Motor neuron (in vitro differentiated cells): ENCODE data around the gene FOLR2. TPM values are rescaled to one million over a fixed set of nuclear protein-coding genes. Genes with fewer than 3 reads are reported as not detected.
"Not testable (repeated sequence)": the region's sequence is repeated elsewhere in the genome, so short reads cannot be mapped to it uniquely, and the experiment has no call there.

Source experiments
- ATAC-seq, 8 experiments: fragments of 200-7000 bp; cut with Tn5 transposase; replicated peaks in 6 of 8; 2 replicates each; pipeline ENCODE4 v1.8.0; 2021; ENCODE audit warnings: mild to moderate bottlenecking in 8 of 8, moderate library complexity in 8 of 8
- H3K27ac ChIP-seq, 2 donors: fragments of 250-450 bp; sonication (Bioruptor Pico); 2 replicates each; pipeline ENCODE4 v1.9.0; 2021; ENCODE audit warnings: antibody characterized with exemption in 2 of 2, mild to moderate bottlenecking in 2 of 2, moderate library complexity in 1 of 2
- H3K4me1 ChIP-seq, 2 donors: fragments of 250-450 bp; sonication (Bioruptor Pico); replicated peaks in 1 of 2; 2 replicates each; pipeline ENCODE4 v1.6.1; 2021; ENCODE audit warnings: antibody characterized with exemption in 2 of 2, mild to moderate bottlenecking in 2 of 2, moderate library complexity in 1 of 2
- H3K4me3 ChIP-seq, 5 donors: fragments of 250-450 bp; sonication (Bioruptor Pico); 2 replicates each; pipeline ENCODE4 v1.9.0; 2021; ENCODE audit warnings: antibody characterized with exemption in 5 of 5, mild to moderate bottlenecking in 5 of 5, moderate library complexity in 4 of 5
- WGBS, 10 experiments: fragments of 450-650 bp; shearing (Covaris generic); methylation state at CpG; one replicate each; pipeline ENCODE4 v1.0.0; 2022; 5-methylcytosine and 5-hydroxymethylcytosine counted together
- in situ Hi-C, 9 experiments: fragments of 400-800 bp; cut with MboI; loops; one replicate each; pipeline ENCODE4 v1.15.0; 2021; ENCODE audit warnings: low sequenced_read_pairs in 9 of 9, low pct_unique_long_range_greater_than_20kb in 2 of 9; ENCODE audit not compliant: unreplicated experiment in 9 of 9
- total RNA-seq, 8 experiments: library from RNA; unstranded; fragments of 300-600 nt; gene quantifications; 2 replicates each; pipeline versions ENCODE4 v1.2.3 to v1.2.4, GENCODE V29; 2022

Gene FOLR2
- under 1 TPM in 1 of 8 experiments, not detected in 7; 0.24 TPM for total RNA-seq

- no peak for ATAC-seq
- in situ Hi-C loops: no loop called here
- 50 to 91% (median 85%) methylated on average over 1 to 6 of the region's 6 CpGs; no CpG with 5 or more reads in 3 of the 10 experiments for WGBS, 10 experiments
Measured at GRCh38 chr11:72216638-72217037, at the start of gene FOLR2. Gene FOLR2, plus strand, starts transcription at chr11:72216794. Its CDS starts 1,791 bp downstream, at chr11:72218585.

GRCh38 chr11:72169046-72169555, 47.5 kb upstream of the FOLR2 start:
- ATAC-seq, H3K4me3 ChIP-seq, in situ Hi-C loops, H3K4me1 ChIP-seq, H3K27ac ChIP-seq: not testable (repeated sequence)
- 89 to 96% (median 92%) methylated on average over 3 to 4 of the region's 5 CpGs; no CpG with 5 or more reads in 6 of the 10 experiments for WGBS, 10 experiments

More at GRCh38 chr11:72216638-72217037, at the start of gene FOLR2:
- no peak within 1 kb of the TSS for H3K4me3 ChIP-seq
- H3K4me1 ChIP-seq: no peaks in the 10 kb centered on the region
- H3K27ac ChIP-seq: no peak within 1 kb of the TSS

GRCh38 chr11:72169754-72170153, 46.8 kb upstream of the FOLR2 start:
- 90% methylated on average over 2 of the region's 3 CpGs; no CpG with 5 or more reads in 9 of the 10 experiments for WGBS, 10 experiments
- H3K4me3 ChIP-seq, H3K4me1 ChIP-seq, H3K27ac ChIP-seq, ATAC-seq, in situ Hi-C loops: not testable (repeated sequence)

GRCh38 chr11:72172043-72172442, 44.6 kb upstream of the FOLR2 start:
- H3K4me3 ChIP-seq, in situ Hi-C loops, H3K27ac ChIP-seq, H3K4me1 ChIP-seq: not testable (repeated sequence)
- WGBS, 10 experiments: 0% methylated on average over 1 of the region's 4 CpGs; no CpG with 5 or more reads in 9 of the 10 experiments
- peak in 3 of 8 experiments; percentile 94 to 95 (median 95) for ATAC-seq

GRCh38 chr11:72173291-72173690, 43.3 kb upstream of the FOLR2 start:
- in situ Hi-C loops: no loop called here
- 50 to 80% (median 75%) methylated on average over 1 to 2 of the region's 3 CpGs; no CpG with 5 or more reads in 5 of the 10 experiments for WGBS, 10 experiments
- Histone ChIP-seq H3K27ac (no peak overlapping the region), H3K4me1 (no peaks in the 10 kb centered on the region), H3K4me3 (no peak overlapping the region)
- no peak for ATAC-seq

GRCh38 chr11:72174302-72175070, 42.1 kb upstream of the FOLR2 start:
- WGBS, 10 experiments: 33 to 100% (median 77%) methylated on average over 1 to 7 of the region's 8 CpGs; no CpG with 5 or more reads in 3 of the 10 experiments
- Histone ChIP-seq H3K27ac (no peak overlapping the region), H3K4me1 (no peaks in the 10 kb centered on the region), H3K4me3 (no peak overlapping the region)
- ATAC-seq: no peak
- in situ Hi-C loops: no loop called here

- WGBS, 10 experiments: 60 to 100% (median 100%) methylated on average over 1 to 5 of the region's 6 CpGs; no CpG with 5 or more reads in 5 of the 10 experiments
- H3K4me1 ChIP-seq: no peaks in the 10 kb centered on the region
- in situ Hi-C loops: no loop called here
- H3K27ac ChIP-seq: no peak overlapping the region
- H3K4me3 ChIP-seq: no peak overlapping the region
- ATAC-seq: peak in 2 of 8 experiments; percentile 18 to 44
Measured at GRCh38 chr11:72177656-72178055, 38.9 kb upstream of the FOLR2 start.

GRCh38 chr11:72179049-72179803, 37.4 kb upstream of the FOLR2 start:
- WGBS, 10 experiments: 60 to 100% (median 84%) methylated on average over 1 to 4 of the region's 7 CpGs; no CpG with 5 or more reads in 2 of the 10 experiments
- no peak overlapping the region for H3K27ac ChIP-seq
- no peaks in the 10 kb centered on the region for H3K4me1 ChIP-seq
- ATAC-seq: no peak
- in situ Hi-C loops: no loop called here
- no peak overlapping the region for H3K4me3 ChIP-seq

- ATAC-seq: no peak
- Histone ChIP-seq H3K27ac (no peak overlapping the region), H3K4me1 (no peaks in the 10 kb centered on the region), H3K4me3 (no peak overlapping the region)
- 25 to 60% (median 50%) methylated on average over 1 to 4 of the region's 4 CpGs; no CpG with 5 or more reads in 3 of the 10 experiments for WGBS, 10 experiments
- in situ Hi-C loops: no loop called here
Measured at GRCh38 chr11:72179804-72180396, 36.7 kb upstream of the FOLR2 start.

- H3K4me3 ChIP-seq, H3K27ac ChIP-seq, in situ Hi-C loops, H3K4me1 ChIP-seq: not testable (repeated sequence)
- peak in 1 of 8 experiments; percentile 8 for ATAC-seq
- WGBS, 10 experiments: 40 to 90% (median 81%) methylated on average over 1 to 4 of the region's 7 CpGs; no CpG with 5 or more reads in 7 of the 10 experiments
Measured at GRCh38 chr11:72180892-72181552, 35.6 kb upstream of the FOLR2 start.

- H3K27ac ChIP-seq, H3K4me3 ChIP-seq, in situ Hi-C loops, H3K4me1 ChIP-seq: not testable (repeated sequence)
- 86% methylated on average over 1 of the region's 3 CpGs; no CpG with 5 or more reads in 9 of the 10 experiments for WGBS, 10 experiments
- peak in 3 of 8 experiments; percentile 47 to 55 (median 51) for ATAC-seq
Measured at GRCh38 chr11:72181553-72181958, 35.0 kb upstream of the FOLR2 start.

- 60 to 100% (median 86%) methylated on average over 1 of the region's 1 CpG; no CpG with 5 or more reads in 5 of the 10 experiments for WGBS, 10 experiments
Measured at GRCh38 chr11:72188267-72188666, 28.3 kb upstream of the FOLR2 start.

More at GRCh38 chr11:72188267-72188666, 28.3 kb upstream of the FOLR2 start:
- H3K4me1 ChIP-seq: no peaks in the 10 kb centered on the region
- no peak overlapping the region for H3K4me3 ChIP-seq
- ATAC-seq: peak in 3 of 8 experiments; percentile 36 to 69 (median 52)
- in situ Hi-C loops: no loop called here
- no peak overlapping the region for H3K27ac ChIP-seq
